Measurements from ENCODE around the gene PYDC1.

Gene PYDC1

DNA sequence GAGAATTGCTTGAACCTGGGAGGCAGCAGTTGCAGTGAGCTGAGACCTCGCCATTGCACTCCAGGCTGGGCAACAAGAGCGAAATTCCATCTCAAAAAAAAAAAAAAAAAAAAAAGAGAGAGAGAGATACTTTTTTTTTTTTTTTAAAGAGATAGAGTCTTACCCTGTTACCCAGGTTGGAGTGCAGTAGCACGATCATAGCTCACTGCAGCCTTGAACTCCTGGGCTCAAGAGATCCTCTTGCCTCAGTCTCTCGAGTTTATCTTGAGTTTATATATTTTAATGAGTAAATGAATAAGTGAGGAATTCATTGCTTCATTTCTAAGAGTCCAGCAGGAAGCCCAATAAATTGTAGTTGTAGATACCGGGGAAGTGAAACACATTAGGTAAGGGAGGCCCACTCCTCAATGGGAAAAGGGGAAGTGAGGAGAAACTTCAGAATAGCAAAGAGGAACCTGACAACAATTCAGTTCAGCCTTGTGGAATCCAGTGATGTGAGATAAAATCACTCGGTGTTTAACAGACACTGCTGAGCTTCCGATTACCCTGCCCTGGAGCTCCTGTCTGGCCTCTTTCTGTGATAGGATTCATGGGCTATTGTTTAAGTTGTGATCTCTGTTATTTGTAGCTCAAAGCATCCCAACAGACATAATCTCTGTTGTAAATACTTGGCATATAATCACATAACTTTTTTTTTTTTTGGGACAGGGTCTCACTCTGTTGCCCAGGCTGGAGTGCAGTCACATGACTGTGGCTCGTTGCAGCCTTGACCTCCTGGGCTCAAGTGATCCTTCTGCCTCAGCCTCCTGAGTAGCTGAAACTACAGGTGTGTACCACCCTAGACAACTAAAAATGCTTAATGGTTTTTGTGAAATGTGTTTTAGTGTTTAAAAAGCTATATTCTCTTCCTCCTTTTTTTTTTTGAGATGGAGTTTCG lies 27.1 kb upstream of the PYDC1 start:
- no peak overlapping the region for H3K4me3 ChIP-seq (replicated peaks; ENCODE audit: low read depth, low read length)
- TF ChIP-seq, protein P1, sequence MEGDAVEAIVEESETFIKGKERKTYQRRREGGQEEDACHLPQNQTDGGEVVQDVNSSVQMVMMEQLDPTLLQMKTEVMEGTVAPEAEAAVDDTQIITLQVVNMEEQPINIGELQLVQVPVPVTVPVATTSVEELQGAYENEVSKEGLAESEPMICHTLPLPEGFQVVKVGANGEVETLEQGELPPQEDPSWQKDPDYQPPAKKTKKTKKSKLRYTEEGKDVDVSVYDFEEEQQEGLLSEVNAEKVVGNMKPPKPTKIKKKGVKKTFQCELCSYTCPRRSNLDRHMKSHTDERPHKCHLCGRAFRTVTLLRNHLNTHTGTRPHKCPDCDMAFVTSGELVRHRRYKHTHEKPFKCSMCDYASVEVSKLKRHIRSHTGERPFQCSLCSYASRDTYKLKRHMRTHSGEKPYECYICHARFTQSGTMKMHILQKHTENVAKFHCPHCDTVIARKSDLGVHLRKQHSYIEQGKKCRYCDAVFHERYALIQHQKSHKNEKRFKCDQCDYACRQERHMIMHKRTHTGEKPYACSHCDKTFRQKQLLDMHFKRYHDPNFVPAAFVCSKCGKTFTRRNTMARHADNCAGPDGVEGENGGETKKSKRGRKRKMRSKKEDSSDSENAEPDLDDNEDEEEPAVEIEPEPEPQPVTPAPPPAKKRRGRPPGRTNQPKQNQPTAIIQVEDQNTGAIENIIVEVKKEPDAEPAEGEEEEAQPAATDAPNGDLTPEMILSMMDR (IDR thresholded peaks at IDR 0.05; ENCODE audit: insufficient read depth, low read length, poor library complexity, severe bottlenecking): no peak
- H3K27me3 ChIP-seq (replicated peaks; ENCODE audit: control insufficient read depth, insufficient read depth, low read length): no peaks in the 10 kb centered on the region; the same call in 1 of the 2 replicates

DNA sequence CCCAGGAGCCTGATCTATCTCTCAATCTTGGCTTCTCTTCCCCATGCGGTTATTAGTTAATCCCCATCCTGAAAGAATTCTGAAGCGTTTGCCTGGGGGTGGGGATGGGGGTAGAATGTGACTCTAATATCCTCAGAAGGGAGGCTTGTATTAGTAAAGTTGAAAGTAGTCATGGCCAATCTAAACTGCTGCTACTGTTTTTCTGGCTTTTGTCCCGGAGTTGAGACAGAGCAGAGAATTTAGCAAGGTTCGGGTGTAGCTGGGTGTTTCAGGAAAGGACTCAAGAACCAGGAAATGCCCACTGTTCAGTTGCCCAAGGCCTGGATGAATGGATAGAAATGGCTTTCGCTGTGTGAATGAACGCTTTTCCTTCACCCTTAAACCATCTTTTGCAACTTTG lies 25.3 kb upstream of the PYDC1 start:
- Histone ChIP-seq H3K36me3 (ENCODE audit: control insufficient read depth, insufficient read depth, low read length) (no peaks in the 10 kb centered on the region), H3K4me3 (replicated peaks; ENCODE audit: low read depth, low read length) (no peak overlapping the region), H3K27me3 (replicated peaks; ENCODE audit: control insufficient read depth, insufficient read depth, low read length) (no peaks in the 10 kb centered on the region)
- DNase-seq (ENCODE audit: extremely low read depth, insufficient read length): no peak
- TF ChIP-seq, protein P1 (IDR thresholded peaks at IDR 0.05; ENCODE audit: insufficient read depth, low read length, poor library complexity, severe bottlenecking): no peak

More for the DNA sequence above, 27.1 kb upstream of the PYDC1 start:
- DNase-seq (ENCODE audit: extremely low read depth, insufficient read length): no peak
- H3K36me3 ChIP-seq (ENCODE audit: control insufficient read depth, insufficient read depth, low read length): no peaks in the 10 kb centered on the region

- Histone ChIP-seq H3K27me3 (replicated peaks; ENCODE audit: control insufficient read depth, insufficient read depth, low read length) (no peaks in the 10 kb centered on the region), H3K4me3 (replicated peaks; ENCODE audit: low read depth, low read length) (no peak overlapping the region), H3K36me3 (ENCODE audit: control insufficient read depth, insufficient read depth, low read length) (no peaks in the 10 kb centered on the region)
- TF ChIP-seq, protein P1 (IDR thresholded peaks at IDR 0.05; ENCODE audit: insufficient read depth, low read length, poor library complexity, severe bottlenecking): no peak
- DNase-seq (ENCODE audit: extremely low read depth, insufficient read length): no peak
Observed at GRCh38 chr16:31238041-31238440, 21.1 kb upstream of the PYDC1 start.

GRCh38 chr16:31229501-31229900 lies 12.6 kb upstream of the PYDC1 start:
- no peak for DNase-seq (ENCODE audit: extremely low read depth, insufficient read length)
- TF ChIP-seq, protein P1 (IDR thresholded peaks at IDR 0.05; ENCODE audit: insufficient read depth, low read length, poor library complexity, severe bottlenecking): no peak
- H3K27me3 ChIP-seq (replicated peaks; ENCODE audit: control insufficient read depth, insufficient read depth, low read length): no peaks in the 10 kb centered on the region; the same call in 1 of the 2 replicates

DNA sequence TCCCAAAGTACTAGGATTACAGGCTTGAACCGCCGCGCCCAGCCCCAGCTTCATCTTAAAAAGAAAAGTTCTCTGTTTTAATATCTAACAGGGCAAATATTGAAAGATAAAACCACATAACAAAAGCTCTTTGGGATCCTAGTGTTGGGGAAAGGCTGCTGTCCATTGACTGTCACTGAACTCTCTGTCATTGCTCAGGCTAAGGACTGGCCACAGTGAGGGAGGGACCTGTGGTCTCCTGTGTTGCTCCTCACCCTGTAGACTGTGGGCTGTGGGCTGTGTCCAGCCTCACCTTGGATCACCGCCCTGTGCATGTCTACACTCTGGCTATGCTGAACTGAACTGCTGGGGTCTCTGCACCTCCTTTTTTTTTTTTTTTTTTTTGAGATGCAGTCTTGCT lies 11.3 kb upstream of the PYDC1 start:
- TF ChIP-seq, protein P1 (IDR thresholded peaks at IDR 0.05; ENCODE audit: insufficient read depth, low read length, poor library complexity, severe bottlenecking): no peak
- no peaks in the 10 kb centered on the region; the same call in 1 of the 2 replicates for H3K27me3 ChIP-seq (replicated peaks; ENCODE audit: control insufficient read depth, insufficient read depth, low read length)
- H3K4me3 ChIP-seq (replicated peaks; ENCODE audit: low read depth, low read length): no peak overlapping the region
- H3K36me3 ChIP-seq (ENCODE audit: control insufficient read depth, insufficient read depth, low read length): no peaks in the 10 kb centered on the region
- no peak for DNase-seq (ENCODE audit: extremely low read depth, insufficient read length)

More at GRCh38 chr16:31229501-31229900, 12.6 kb upstream of the PYDC1 start:
- Histone ChIP-seq H3K4me3 (replicated peaks; ENCODE audit: low read depth, low read length) (no peak overlapping the region), H3K36me3 (ENCODE audit: control insufficient read depth, insufficient read depth, low read length) (no peaks in the 10 kb centered on the region)

All from GM06990 (cell line).